Measurements from ENCODE around the gene DHRSX.
"Not testable (repeated sequence)": the region's sequence is repeated elsewhere in the genome, so short reads cannot be mapped to it uniquely, and the experiment has no call there.

The DHRSX gene

GRCh38 chrX:2474280-2474962 is 26.4 kb downstream of the DHRSX start:
- no peak for DNase-seq

DNA sequence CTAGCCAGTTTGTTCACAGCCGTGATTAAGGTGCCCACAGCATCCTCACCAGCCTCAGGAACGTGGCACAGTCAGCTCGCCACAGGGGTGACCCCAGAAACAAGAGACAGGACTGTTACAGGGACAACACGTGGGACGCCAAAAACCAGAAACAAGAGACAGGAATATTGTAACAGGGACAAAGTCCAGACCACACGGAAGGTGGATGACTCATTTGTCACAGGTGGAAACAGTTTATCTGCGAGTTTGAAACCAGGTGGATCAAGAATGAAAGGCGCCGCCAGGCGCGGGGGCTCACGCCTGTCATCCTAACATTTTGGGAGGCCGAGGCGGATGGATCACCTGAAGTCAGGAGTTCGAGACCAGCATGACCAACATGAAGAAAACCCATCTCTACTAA is 27.7 kb downstream of the DHRSX start:
- not testable (repeated sequence) for DNase-seq

- no peak for DNase-seq
Measured at GRCh38 chrX:2471641-2472040, 29.1 kb downstream of the DHRSX start.

GRCh38 chrX:2471126-2471525 is 29.6 kb downstream of the DHRSX start:
- DNase-seq: not testable (repeated sequence)

DNA sequence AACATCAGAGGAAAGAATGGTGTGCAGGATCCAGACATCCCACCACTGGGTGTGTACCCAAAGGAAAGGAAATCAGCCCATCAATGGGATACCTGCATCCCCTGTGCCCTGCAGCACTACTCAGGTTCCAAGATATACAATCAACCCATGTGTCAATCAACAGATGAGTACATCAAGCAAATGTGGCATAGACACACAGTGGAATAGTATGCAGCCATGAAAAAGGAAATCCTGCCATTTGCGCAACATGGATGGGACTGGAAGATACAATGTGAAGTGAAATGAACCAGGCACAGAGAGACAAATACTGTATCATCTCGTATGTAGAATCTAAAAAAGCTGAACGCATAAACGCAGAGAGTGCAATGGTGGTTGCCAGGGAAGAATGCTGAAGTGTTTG is 30.9 kb downstream of the DHRSX start:
- DNase-seq: not testable (repeated sequence)

DNA sequence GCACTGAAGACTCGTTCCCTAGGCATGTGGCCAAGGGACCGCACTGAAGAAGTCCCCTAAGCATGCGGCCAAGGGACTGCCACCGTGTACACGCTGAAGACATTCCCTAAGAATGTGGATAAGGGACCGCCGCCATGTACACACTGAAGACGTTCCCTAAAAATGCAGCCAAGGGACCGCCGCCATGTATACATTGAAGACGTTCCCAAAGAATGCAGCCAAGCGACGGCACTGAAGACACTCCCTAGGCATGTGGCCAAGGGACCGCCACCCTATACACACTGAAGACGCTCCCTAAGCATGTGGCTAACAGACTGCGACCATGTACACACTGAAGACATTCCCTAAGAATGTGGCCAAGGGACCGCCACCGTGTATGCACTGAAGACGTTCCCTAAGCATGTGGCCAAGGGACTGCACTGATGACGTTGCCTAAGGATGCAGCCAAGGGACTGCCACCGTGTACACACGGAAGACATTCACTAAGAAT is 31.5 kb downstream of the DHRSX start:
- no peak for DNase-seq

GRCh38 chrX:2468261-2469195 is 32.2 kb downstream of the DHRSX start:
- no peak for DNase-seq

- no peak for DNase-seq
Measured at GRCh38 chrX:2466876-2467656, 33.7 kb downstream of the DHRSX start.

DNA sequence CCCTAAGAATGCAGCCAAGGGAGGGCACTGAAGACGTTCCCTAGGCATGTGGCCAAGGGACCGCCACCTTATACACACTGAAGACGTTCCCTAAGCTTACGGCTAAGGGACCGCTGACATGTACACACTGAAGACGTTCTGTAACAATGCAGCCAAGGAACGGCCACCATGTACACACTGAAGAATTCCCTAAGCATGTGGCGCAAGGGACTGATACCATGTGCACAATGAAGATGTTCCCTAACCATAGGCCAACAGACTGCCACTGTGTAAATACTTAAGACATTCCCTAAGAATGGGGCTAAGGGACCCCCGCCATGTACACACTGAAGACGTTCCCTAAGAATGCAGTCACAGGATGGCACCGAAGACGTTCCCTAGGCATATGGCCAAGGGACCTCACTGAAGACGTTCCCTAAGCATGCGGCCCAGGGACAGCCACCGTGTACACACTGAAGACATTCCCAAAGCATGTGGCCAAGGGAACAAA is 36.1 kb downstream of the DHRSX start:
- DNase-seq: no peak

- DNase-seq: peak in 1 of 4 experiments; percentile 8
Measured at GRCh38 chrX:2463973-2464676, 36.7 kb downstream of the DHRSX start.

DNA sequence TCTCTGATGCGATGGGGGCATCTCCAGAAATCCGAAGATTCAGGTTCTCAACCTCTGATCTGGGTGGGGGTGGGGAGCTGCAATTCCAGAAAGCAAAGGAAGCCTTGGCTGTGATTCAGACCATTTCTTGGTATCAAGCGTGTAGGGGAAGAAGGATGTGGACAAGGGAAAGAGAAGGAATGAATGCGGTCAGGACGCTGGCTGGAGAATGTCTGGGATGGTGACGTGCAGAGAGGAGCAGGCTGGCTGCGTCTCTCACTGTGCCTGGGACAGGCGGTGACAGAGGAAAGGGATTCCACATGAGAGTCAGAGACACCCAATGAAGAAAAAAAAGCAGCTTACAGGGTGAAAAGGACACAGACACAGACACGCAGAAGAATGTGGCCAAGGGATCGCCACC is 37.3 kb downstream of the DHRSX start:
- not testable (repeated sequence) for DNase-seq

DNA sequence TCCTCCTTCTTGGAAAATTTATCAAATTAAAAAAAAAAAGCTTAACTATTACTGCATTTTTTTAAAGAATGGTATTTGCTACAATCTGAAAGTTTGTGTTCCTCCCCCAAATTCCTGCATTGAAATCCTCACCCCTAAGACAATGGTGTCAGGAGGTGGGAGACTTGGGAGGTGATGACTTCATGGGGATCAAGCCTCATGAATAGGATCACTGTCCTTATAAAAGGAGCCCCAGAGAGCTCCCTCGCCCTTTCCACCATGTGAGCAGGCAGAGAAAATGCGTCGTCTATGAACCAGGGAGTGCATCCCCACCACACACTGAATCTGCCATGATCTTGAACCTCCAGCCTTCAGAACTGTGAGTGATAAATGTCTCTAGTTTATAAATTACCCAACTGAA is 38.0 kb downstream of the DHRSX start:
- DNase-seq: no peak

- no peak for DNase-seq
Measured at GRCh38 chrX:2462074-2462473, 38.7 kb downstream of the DHRSX start.

DNA sequence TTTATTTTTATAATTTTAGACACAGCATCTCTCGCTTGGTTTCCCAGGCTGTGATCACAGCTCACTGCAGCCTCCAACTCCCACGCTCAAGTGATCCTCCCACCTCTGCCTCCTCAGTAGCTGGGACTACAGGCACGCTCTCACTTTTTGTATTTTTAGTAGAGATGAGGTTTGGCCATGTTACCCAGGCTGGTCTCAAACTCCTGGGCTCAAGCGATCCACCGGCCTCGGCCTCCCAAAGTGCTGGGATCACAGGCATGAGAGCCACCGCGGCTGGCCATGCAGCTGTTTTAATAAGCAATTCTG is 39.1 kb downstream of the DHRSX start:
- DNase-seq: no peak

GRCh38 chrX:2460821-2461710 is 39.7 kb downstream of the DHRSX start:
- DNase-seq: not testable (repeated sequence)

DNA sequence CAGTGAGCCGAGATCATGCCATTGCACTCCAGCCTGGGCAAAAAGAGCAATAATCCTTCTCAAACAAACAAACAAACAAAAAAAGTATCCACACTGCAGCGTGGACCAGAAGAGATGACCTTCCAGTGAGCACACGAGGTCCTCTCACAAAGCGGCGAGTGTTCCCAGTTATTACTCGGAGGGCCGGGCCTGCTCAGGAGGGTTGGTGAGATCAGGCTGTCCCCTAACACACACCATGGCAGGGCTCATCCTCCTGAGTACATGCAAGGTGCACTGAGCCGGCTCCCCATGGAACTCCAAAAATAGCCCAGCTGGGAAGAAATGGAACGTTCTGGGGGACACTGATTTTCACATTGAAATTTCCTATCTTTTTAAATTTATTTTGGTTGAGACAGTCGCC is 40.7 kb downstream of the DHRSX start:
- DNase-seq: not testable (repeated sequence)

DNA sequence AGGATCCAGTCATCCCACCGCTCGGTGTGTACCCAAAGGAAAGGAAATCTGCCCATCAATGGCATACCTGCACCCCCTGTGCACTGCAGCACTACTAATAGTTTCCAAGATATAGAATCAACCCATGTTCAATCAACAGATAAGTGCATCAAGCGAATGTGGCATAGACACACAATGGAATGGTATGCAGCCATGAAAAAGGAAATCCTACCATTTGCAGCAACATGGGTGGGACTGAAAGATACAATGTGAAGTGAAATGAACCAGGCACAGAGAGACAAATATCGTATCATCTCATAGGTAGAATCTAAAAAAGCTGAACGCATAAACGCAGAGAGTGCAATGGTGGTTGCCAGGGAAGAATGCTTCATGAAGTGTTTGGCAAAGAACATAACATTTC is 42.5 kb downstream of the DHRSX start:
- no peak for DNase-seq

- DNase-seq: no peak
Measured at GRCh38 chrX:2457289-2458133, 43.3 kb downstream of the DHRSX start.

GRCh38 chrX:2456091-2456490 is 44.7 kb downstream of the DHRSX start:
- not testable (repeated sequence) for DNase-seq

- not testable (repeated sequence) for DNase-seq
Measured at GRCh38 chrX:2454620-2455019, 46.2 kb downstream of the DHRSX start.
